Measurements from ENCODE around the gene PLA2G15.

DNA sequence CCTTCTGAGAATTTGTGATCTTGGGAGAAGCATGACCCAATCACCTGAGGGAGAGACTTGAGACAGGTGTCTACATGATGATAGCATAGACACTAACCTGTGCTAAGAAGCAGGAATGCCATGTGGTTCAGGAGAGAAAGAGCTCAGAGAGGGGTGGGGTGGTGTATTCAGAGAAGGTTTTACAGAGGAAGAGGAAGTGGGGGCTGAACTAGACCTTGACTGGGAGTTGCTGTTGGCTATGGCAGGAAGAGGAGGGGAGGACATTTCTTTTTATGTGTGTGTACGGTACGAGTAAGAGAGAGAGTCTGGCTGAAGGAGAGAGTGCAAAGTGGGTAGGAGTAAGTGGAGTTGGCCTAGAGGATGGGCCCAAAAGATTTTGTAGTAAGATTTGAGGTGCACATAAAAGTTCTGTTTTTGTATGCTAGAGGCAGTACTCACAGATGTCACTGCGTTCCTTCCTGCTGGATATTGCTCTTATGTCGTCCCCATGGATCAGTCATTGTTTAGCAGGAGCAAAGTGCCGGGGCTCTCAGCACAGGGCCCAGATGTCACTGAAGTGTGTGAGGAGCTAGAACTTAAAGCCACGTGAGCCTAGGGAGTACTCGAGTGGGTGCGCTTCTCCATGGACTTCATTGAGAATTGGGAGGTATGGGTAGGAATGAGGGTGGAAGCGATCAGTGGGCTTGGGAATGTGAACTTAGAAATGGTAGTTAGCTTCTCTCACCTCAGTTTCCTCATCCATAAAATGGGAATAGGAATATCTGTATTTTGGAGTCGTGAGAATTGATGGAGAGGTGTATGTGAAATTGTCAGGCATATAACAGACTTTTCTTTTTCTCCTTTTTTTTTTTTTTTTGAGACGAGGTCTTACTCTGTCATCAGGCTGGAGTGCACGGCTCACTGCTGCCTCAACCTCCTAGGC lies 41.2 kb downstream of the PLA2G15 start:
- TF ChIP-seq, protein P1, sequence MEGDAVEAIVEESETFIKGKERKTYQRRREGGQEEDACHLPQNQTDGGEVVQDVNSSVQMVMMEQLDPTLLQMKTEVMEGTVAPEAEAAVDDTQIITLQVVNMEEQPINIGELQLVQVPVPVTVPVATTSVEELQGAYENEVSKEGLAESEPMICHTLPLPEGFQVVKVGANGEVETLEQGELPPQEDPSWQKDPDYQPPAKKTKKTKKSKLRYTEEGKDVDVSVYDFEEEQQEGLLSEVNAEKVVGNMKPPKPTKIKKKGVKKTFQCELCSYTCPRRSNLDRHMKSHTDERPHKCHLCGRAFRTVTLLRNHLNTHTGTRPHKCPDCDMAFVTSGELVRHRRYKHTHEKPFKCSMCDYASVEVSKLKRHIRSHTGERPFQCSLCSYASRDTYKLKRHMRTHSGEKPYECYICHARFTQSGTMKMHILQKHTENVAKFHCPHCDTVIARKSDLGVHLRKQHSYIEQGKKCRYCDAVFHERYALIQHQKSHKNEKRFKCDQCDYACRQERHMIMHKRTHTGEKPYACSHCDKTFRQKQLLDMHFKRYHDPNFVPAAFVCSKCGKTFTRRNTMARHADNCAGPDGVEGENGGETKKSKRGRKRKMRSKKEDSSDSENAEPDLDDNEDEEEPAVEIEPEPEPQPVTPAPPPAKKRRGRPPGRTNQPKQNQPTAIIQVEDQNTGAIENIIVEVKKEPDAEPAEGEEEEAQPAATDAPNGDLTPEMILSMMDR (CRISPR knock-in tag; IDR thresholded peaks at IDR 0.05), result no peak
- TF ChIP-seq ZNF597 (CRISPR knock-in tag; IDR thresholded peaks at IDR 0.05), result no peak
- no peak for TF ChIP-seq ASH2L (IDR thresholded peaks at IDR 0.05; ENCODE audit: insufficient read length, low read depth, low read length)
- TF ChIP-seq FOXK1 (CRISPR knock-in tag; IDR thresholded peaks at IDR 0.05; ENCODE audit: borderline replicate concordance, low read depth), result no peak

Measured in HepG2 (cell line).